Effector CD4-positive, alpha-beta T cell (primary cell): ENCODE data around the gene MPPED1.

Source experiments
- DNase-seq: peaks from one replicate; pipeline ENCODE4 v3.0.0-alpha.2; 2020

MPPED1 gene

GRCh38 chr22:43449831-43450225 lies 38.0 kb downstream of the MPPED1 start:
- DNase-seq = no peak

DNA sequence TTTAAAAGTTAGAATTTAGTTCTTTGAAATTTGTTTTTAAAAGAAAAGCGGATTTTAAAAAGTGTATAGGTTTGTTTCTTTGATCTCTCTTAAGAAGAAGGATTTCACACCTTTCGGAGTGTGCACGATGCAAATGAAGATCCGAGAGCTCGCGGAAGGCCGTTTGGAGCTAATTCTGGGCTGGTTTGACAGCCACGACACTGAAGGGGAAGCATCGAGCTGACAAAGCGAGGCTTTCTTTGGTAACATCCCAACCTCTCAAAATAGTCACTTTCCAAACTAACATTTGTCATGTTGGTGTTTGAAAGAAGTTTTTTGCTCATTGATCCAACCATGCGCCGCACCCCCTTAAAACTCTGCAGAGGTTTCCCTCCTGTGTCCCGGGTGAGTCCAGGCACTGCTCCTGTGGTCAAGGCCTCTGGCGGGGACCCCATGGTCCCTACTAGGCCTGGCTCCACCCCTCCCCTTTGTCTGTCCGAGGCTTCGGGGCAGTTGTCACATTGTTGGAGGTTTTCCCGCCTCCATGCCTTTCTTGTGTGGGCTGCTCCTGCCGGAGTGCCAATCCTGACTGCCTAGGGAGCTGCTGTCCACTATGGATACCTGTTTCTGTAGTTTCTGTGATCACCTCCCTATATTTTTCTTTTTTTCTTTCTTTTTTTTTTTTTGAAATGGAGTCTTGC lies 39.7 kb downstream of the MPPED1 start:
- no peak for DNase-seq

DNA sequence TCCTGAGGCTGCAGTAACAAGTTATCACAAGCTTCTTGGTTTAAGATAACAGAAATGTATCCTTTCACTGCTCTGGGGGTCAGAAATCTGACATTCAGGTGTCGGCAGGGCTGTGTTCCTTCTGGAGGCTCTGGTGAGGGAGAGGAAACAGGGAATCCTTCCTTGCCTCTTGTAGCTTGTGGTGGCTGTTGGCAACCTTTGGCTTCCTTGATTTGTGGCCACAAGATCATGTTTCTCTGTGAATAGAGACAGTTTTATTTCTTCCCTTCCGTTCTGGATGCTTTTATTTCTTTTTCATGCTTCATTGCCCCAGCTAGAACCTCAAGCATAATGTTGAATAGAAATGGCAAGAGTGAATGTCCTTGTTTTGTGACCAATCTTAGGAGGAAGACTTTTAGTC lies 44.0 kb downstream of the MPPED1 start:
- DNase-seq = no peak

DNA sequence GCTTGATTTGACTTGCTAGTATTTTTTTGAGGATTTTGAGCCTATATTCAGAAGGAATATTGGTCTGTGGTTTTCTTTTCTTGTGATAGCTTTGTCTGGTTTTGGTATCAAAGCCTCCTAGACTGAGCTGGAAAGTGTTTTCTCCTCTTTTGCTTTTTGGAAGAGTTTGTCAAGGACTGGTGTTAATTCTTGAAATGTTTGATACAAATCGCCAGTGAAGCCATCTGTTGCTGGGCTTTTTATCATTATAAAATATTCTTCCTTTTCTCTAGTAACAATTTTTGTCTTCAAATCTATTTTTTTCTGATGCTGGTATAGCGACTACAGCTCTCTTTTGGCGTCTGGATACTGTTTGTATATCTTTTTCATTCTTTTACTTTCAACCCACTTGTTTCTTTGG lies 45.2 kb downstream of the MPPED1 start:
- no peak for DNase-seq

- no peak for DNase-seq
Measured at GRCh38 chr22:43462701-43463100, 50.9 kb downstream of the MPPED1 start.

GRCh38 chr22:43464809-43465208 lies 53.0 kb downstream of the MPPED1 start:
- DNase-seq = no peak

DNA sequence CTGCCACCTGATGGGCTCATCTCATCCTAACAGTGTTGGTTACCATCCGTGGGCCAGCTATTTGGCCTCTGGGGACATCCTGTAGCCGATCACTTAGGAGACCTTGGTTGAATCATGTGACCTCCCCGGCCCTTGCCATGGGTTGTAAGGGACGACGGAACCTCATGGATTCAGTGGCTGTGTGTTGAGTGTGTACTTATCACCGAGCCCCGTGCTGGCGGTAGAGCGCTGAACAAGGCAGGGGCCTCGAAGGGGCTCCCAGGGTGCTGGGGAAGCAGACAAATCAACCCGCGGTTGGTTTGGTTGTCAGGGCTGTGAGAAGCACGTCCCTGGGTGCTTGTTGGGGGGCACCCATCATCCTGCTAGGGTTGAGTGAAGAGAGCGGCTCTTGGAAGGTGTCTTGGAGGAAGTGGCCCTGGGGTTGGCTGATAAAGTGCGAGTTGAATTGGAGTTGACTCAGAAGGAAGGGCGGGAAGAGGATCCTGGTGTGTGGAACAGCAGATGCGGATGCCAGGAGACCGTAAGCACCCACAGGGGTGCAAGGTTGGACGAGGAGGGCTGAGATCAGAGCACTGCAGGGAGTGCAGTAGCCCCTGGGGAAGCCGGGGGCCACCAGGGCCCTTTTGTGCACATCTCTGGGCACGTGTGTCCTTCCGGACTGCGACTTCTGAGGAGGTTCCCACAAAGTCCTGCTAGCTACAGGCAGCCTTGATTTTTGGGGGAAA lies 53.6 kb downstream of the MPPED1 start:
- DNase-seq = no peak

DNA sequence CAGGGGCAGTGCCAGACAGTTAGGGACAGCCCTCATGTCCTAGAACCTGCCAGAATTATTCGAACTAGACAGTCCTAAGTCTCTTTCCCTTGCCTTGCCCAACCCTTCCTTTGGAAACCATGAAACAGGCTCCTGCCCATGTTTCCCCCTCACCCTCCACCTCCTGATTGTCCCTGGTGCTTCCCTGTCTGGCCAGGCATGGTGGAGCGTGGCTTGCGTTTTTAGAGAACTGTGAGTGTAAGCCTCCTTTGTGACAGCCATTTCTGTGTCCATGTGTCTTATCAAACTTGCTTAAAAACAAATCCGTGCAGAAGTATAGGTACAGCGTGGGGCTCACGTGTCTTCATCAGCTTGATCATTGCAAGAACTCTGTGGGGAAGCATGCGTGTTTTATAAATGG lies 54.9 kb downstream of the MPPED1 start:
- no peak for DNase-seq

DNA sequence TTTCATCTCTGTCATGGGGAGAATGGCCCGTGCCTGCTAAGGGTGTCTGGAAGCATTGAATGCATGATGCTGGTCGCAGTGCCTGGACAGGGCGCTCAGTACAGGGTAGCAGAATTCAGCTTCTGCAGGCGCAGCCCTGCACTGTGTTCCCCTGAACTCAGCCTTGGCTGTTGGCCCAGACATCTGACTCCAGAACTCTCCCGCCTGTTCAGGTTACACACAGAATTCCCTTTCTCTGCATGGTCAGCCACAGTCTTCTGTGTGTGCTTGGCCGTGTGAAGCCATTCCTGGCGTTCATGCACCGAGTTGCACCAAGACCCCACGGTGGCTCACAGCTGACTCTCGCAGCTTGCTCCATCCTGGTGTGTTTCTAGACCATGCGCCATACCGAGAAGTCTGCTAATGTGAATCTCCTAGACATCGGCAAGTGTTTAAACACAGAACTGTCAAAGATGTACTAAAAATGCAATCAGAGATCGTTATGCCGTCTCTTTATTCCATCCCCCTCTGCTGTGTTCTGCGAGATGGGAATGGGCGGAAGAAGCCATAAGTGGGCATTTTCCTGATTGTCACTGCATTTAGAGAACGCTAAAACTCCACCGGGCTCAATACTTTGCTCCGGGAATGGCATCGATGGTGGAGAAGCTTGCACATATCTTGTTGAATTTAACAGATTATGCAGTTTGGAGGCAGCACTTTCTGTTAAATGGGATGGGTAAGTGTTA lies 55.6 kb downstream of the MPPED1 start:
- no peak for DNase-seq

- no peak for DNase-seq
Measured at GRCh38 chr22:43470253-43470652, 58.4 kb downstream of the MPPED1 start.

DNA sequence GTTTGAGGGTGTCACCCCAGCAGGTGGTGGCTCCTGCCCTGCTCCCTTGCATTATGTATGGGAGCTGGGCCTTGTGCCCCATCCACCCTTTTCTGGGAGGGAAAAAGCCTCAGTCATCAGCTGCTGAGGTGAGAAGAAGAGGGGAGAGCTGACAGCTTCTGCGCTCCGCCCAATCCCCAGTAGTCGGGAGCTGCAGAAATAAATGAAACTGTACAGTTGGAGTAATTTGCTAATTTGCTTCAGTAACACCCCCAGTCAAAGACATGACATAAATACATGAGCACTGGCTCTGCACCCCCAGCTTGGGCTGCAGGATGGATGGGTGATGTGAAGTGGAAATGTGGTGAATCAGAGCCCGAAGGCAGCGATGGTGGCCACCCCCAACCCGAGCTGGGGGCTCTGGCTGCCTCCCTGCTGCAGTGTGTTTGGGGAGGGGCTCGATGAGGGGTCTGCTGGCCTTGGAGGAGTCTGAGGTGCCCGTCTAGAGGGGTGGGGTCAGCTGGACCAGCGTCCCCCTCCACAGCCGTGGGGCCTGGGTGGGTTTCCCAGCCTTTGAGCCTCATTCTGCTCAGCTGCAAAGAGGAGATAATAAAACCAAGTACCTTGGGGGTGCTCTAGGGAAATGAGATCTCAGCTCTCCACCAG lies 59.2 kb downstream of the MPPED1 start:
- no peak for DNase-seq

GRCh38 chr22:43471606-43472135 lies 59.9 kb downstream of the MPPED1 start:
- no peak for DNase-seq

DNA sequence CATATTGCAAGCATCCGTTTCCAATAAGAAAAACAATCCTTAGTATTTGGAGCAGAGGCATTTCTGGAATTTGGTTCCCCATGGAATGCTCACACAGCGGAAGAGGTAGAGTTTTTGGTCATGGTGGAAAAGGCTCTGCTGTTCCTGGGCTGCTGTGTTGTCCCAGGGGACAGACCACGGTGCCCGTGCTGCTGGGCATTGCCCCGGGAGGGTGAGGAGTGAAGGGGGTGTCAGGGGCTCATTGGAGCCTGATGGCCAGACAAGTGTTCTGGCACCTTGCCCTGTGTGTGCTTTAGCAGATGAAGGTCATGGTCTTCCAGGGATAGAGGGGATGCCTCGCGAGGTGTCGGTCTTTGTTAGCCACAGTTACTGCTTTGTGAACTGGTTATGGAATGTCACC lies 61.2 kb downstream of the MPPED1 start:
- no peak for DNase-seq

- DNase-seq = no peak
Measured at GRCh38 chr22:43473441-43473840, 61.6 kb downstream of the MPPED1 start.

GRCh38 chr22:43474161-43475101 lies 62.6 kb downstream of the MPPED1 start:
- no peak for DNase-seq

- no peak for DNase-seq
Measured at GRCh38 chr22:43475549-43476076, 63.8 kb downstream of the MPPED1 start.

DNA sequence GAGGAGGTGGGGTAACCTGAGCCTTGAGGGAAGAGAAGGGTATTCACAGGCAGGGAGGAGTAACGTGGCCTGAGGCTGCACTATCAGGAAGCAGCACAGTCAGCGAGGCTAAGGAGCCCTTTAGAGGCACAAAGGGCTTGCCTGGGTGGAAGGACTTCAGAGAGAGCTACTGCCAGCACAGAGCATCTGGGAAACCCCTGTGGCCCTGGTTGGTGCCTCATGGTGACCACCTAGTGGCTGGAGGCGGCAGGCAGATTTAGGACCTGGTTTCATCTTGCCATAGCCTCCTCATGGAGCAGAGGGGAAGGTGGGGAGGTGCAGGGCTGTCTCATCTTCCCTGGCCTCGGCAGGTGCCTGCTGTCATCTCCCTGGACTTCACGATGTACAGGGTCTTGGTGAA lies 64.5 kb downstream of the MPPED1 start:
- no peak for DNase-seq

DNA sequence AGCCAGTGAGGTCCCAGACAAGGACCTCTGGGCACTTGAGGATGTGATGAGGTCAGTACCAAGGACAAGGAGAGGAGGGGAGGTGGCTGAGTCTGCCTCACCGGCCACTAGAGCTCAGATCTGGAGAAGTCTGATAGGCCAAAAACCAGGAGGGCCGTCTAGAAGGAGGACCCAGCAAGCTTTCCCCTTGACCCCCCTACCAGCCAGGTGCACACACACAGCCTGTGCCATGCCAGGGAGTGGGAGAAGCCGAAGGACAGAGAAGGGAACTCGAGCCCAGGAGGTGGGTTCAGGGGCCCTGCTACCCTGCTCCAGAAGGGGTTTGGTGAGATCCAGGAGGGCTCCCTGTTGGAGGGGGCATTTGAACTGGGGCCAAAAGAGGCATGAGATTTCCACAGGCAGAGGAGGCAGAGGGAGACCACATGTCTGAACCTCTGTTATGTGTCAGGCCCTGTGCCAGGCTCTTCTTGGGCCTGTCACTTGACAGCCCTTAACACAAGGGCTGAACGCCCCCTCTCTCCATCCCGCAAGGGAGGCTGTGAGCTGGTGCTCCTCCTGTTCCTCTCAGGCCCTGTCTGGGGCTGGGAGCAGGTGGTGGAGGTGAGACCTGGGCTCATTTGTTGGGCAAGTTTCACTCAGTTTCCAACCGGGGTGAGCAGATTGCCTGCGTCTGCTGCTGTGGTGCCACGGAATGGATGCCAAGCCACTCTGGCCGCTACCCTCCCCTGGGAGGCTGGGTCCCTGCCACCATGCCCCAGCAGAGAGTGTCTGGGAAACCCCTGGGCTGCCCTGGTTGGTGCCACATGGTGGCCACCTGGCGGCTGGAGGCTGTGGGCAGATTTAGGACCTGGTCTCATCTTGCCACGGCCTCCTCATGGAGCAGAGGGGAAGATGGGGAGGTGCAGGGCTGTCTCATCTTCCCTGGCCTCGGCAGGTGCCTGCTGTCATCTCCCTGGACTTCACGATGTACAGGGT lies 65.2 kb downstream of the MPPED1 start:
- no peak for DNase-seq

GRCh38 chr22:43477966-43478365 lies 66.2 kb downstream of the MPPED1 start:
- DNase-seq = no peak

DNA sequence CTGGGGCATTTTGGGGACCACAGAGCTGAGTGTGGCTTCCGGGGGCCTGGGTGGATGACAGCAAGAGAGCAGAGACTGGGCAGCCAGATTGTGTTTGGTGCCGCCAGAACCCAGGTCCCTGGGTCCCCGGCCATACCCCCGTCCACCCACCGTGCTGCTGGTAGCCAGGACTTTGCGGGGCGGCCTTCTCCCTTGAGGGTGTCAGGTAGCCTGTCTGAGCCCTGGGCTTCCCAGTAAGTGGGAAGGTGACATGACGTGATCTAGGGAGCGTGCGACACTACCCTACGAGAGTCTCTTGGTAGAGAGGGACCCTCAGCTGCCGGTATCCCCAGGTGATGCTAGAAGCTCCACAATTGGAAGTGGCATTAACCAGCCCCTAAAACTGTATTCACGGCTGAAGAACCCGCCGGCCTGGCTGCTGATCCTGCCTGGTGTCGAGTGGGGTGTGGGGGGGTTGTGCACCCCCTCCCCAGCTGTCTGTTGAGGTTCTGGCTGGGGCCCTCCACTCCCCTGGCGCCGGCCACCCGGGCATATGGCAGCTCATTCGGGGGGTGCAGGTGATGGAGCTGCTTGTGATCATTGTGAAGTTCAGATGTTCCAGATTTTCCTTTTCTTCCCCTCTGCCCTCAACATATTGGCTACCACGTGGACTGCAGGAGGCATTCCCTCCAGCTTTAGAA lies 66.9 kb downstream of the MPPED1 start:
- no peak for DNase-seq
